Loucy (cell line): ENCODE results near the gene IMPG1.

Experiments used
- EZH2phosphoT487 ChIP-seq: fragments of 200-600 bp; IDR thresholded peaks from 2 replicates; pipeline ENCODE4 v1.6.1; 2018; ENCODE audit warnings: antibody characterized with exemption, mild to moderate bottlenecking, moderate library complexity, borderline replicate concordance
- TF ChIP-seq, protein P1 (sequence below): fragments of 200-600 bp; sonication (generic); conservative IDR thresholded peaks from 2 replicates; pipeline ENCODE4 v1.5.1; 2014; ENCODE audit warnings: mild to moderate bottlenecking, antibody characterized with exemption, low read length

DNA sequence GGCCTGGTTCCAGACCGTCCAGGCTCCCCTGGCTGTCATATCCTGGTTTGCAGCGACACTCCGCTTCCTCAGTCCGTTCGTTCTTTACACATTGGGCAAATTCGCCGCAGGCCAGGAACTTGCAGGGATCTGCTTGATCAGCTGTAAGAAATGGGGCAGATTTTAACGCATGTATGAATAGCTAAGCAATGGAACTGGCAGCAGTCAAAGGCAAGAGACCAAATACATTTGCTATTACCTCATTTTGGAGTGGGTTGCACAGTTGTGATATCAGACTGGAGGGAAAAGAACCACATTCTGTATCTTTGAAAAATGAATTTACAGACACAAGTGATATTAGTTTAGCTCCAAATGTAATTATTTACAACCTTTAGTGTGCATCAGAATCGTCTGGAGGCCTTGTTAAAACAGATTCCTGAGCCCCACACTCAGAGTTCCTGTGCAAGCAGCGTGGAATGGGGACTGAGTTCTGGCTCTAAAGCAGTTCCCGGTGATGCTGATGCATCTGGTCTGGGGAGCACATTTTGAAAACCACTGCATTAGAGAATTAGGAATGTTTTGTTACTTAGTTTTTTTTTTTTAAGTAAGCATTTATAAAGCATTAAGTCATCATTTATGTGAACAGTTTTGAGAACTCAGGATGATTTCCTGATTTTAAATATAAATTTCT is 141.3 kb downstream of the IMPG1 start:
- TF ChIP-seq EZH2phosphoT487 = no peak
- TF ChIP-seq, protein P1, sequence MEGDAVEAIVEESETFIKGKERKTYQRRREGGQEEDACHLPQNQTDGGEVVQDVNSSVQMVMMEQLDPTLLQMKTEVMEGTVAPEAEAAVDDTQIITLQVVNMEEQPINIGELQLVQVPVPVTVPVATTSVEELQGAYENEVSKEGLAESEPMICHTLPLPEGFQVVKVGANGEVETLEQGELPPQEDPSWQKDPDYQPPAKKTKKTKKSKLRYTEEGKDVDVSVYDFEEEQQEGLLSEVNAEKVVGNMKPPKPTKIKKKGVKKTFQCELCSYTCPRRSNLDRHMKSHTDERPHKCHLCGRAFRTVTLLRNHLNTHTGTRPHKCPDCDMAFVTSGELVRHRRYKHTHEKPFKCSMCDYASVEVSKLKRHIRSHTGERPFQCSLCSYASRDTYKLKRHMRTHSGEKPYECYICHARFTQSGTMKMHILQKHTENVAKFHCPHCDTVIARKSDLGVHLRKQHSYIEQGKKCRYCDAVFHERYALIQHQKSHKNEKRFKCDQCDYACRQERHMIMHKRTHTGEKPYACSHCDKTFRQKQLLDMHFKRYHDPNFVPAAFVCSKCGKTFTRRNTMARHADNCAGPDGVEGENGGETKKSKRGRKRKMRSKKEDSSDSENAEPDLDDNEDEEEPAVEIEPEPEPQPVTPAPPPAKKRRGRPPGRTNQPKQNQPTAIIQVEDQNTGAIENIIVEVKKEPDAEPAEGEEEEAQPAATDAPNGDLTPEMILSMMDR = no peak
